SH-SY5Y (cell line): Measurements from ENCODE around the gene TMEM247.

Experiments
- GATA2 ChIP-seq: IDR thresholded peaks from 2 replicates; pipeline ENCODE4 v1.6.1; 2011; ENCODE audit warnings: mild to moderate bottlenecking, low read depth, low read length
- GATA3 ChIP-seq: IDR thresholded peaks from 2 replicates; pipeline ENCODE4 v1.6.1; 2011; ENCODE audit warnings: low read depth, mild to moderate bottlenecking, low read length, moderate library complexity

GRCh38 chr2:46506131-46506706, 26.9 kb downstream of the TMEM247 start:
- TF ChIP-seq GATA2 (no peak), GATA3 (no peak)
